A549 (cell line): Measurements from ENCODE around the gene RPP30.

Experiments
- CTCF ChIP-seq: fragments of >200 bp; sonication (Bioruptor Twin); formaldehyde crosslinking; IDR thresholded peaks from 3 replicates; pipeline ENCODE4 v1.5.1; 2016
- EHF ChIP-seq: fragments of 250-450 bp; sonication (Bioruptor Pico); IDR thresholded peaks from 2 replicates; pipeline ENCODE4 v1.5.0; 2020; ENCODE audit warnings: mild to moderate bottlenecking
- ELK1 ChIP-seq: fragments of 150-350 bp; IDR thresholded peaks from 2 replicates; pipeline ENCODE4 v1.6.1; 2014; ENCODE audit warnings: low read depth, mild to moderate bottlenecking, low read length
- EP300 ChIP-seq, 2 experiments: fragments of >200 bp; sonication (Bioruptor Twin); formaldehyde crosslinking; IDR thresholded peaks; 2 replicates in 1 of 2; 3 replicates in 1 of 2; pipeline ENCODE4 v1.6.1; 2016 to 2017
- FOSB ChIP-seq: fragments of 250-450 bp; sonication (Bioruptor Pico); IDR thresholded peaks from 2 replicates; pipeline ENCODE4 v1.5.0; 2020; ENCODE audit warnings: mild to moderate bottlenecking, moderate library complexity
- RCOR1 ChIP-seq: fragments of 150-350 bp; IDR thresholded peaks from 2 replicates; pipeline ENCODE4 v1.6.1; 2014; ENCODE audit warnings: antibody characterized with exemption, low read length, low read depth
- REST ChIP-seq: fragments of 200-600 bp; sonication (generic); IDR thresholded peaks from 2 replicates; pipeline ENCODE4 v1.6.1; 2016; ENCODE audit warnings: antibody characterized with exemption, mild to moderate bottlenecking, moderate library complexity
- USF2 ChIP-seq: fragments of 450-650 bp; IDR thresholded peaks from 2 replicates; pipeline ENCODE4 v1.6.1; 2014; ENCODE audit warnings: antibody characterized with exemption

GRCh38 chr10:90871279-90871765 lies 452 bp upstream of the RPP30 start:
- TF ChIP-seq EHF (CRISPR knock-in tag), result no peak
- TF ChIP-seq RCOR1, result no peak
- TF ChIP-seq FOSB (CRISPR knock-in tag), result no peak
- TF ChIP-seq USF2, result no peak
- peak; percentile 61 for TF ChIP-seq CTCF
- TF ChIP-seq REST, result no peak
- TF ChIP-seq ELK1, result no peak
- no peak for TF ChIP-seq EP300 (IDR thresholded peaks at IDR 0.05)
